ENCODE measurements around the gene NYNRIN.
A peak's percentile ranks its signal among the peaks of the same experiment; 100 is the strongest.
"Not testable (repeated sequence)": the region's sequence is repeated elsewhere in the genome, so short reads cannot be mapped to it uniquely, and the experiment has no call there.

NYNRIN gene

GRCh38 chr14:24398653-24399446, at the start of gene NYNRIN:
Gene NYNRIN (plus strand): TSS chr14:24399003. CDS start chr14:24399247, 244 bp downstream.
- H3K36me3 ChIP-seq: no peaks in the 10 kb centered on the region
- TF ChIP-seq, protein P1, sequence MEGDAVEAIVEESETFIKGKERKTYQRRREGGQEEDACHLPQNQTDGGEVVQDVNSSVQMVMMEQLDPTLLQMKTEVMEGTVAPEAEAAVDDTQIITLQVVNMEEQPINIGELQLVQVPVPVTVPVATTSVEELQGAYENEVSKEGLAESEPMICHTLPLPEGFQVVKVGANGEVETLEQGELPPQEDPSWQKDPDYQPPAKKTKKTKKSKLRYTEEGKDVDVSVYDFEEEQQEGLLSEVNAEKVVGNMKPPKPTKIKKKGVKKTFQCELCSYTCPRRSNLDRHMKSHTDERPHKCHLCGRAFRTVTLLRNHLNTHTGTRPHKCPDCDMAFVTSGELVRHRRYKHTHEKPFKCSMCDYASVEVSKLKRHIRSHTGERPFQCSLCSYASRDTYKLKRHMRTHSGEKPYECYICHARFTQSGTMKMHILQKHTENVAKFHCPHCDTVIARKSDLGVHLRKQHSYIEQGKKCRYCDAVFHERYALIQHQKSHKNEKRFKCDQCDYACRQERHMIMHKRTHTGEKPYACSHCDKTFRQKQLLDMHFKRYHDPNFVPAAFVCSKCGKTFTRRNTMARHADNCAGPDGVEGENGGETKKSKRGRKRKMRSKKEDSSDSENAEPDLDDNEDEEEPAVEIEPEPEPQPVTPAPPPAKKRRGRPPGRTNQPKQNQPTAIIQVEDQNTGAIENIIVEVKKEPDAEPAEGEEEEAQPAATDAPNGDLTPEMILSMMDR (IDR thresholded peaks at IDR 0.05; ENCODE audit: low read depth, low read length): no peak
- no peaks in the 10 kb centered on the region for H3K9me3 ChIP-seq (ENCODE audit: severe bottlenecking)
- peak; percentile 68 for DNase-seq
- H3K27ac ChIP-seq: peak within 1 kb of the TSS; percentile 71
- peak within 1 kb of the TSS; percentile 85 for H3K4me3 ChIP-seq (ENCODE audit: low read depth, low read length)
- H3K27me3 ChIP-seq (ENCODE audit: insufficient read depth, low read depth, severe bottlenecking): no peaks in the 10 kb centered on the region

DNA sequence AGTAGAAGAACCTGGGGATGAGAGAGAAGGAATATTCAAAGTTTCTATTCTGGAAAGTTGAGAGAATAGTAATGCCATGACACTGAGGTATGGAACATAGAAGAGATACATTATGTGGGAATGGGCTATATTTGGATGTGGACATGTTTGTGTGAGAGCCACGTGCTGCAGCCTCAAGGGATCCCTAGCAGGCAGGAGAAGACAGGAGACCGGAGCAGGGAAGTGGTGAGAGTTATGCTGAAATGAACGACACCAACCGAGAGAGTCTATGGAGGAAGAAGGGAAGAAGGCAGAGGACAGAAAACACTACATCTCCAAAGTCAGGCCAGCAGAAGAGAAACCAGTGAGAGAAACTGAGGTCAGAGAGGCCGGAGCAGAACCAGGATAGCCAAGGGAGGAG, 49.1 kb upstream of the NYNRIN start:
- Histone ChIP-seq H3K9me3 (ENCODE audit: severe bottlenecking) (no peaks in the 10 kb centered on the region), H3K4me3 (ENCODE audit: low read depth, low read length) (no peak overlapping the region), H3K27me3 (ENCODE audit: insufficient read depth, low read depth, severe bottlenecking) (no peaks in the 10 kb centered on the region)

DNA sequence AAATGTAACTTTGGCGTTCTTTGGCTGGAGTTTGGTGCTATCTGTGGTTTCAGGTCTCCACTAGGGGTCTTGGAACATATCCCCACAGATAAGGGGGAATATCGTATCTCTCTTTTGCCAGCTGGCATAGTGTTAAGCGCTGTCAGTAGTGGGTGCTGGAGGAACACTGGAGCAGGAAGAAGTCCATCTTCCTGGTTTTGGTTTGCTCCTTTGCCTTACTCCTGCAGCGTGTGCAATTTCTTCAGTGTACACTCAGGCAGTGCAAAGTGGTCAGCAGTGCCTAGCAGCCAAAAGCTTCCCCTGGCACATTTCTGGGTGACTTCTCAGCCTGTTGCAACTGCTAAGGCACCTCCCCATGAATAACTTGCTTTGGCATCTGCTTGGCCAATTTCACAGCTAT, 47.3 kb upstream of the NYNRIN start:
- no peaks in the 10 kb centered on the region for H3K36me3 ChIP-seq
- no peaks in the 10 kb centered on the region for H3K9me3 ChIP-seq (ENCODE audit: severe bottlenecking)
- no peak overlapping the region for H3K27ac ChIP-seq
- TF ChIP-seq, protein P1 (IDR thresholded peaks at IDR 0.05; ENCODE audit: low read depth, low read length): 0 out of 2 replicates have a peak, but pooled peaks have one; percentile 2
- DNase-seq: no peak
- H3K27me3 ChIP-seq (ENCODE audit: insufficient read depth, low read depth, severe bottlenecking): no peaks in the 10 kb centered on the region
- H3K4me3 ChIP-seq (ENCODE audit: low read depth, low read length): no peak overlapping the region

More for the DNA sequence above, 49.1 kb upstream of the NYNRIN start:
- no peak for DNase-seq
- Histone ChIP-seq H3K36me3 (no peaks in the 10 kb centered on the region), H3K27ac (no peak overlapping the region)
- TF ChIP-seq, protein P1 (IDR thresholded peaks at IDR 0.05; ENCODE audit: low read depth, low read length): no peak

GRCh38 chr14:24353559-24354481, 45.0 kb upstream of the NYNRIN start:
- Histone ChIP-seq H3K27ac (no peak overlapping the region), H3K4me3 (ENCODE audit: low read depth, low read length) (no peak overlapping the region), H3K9me3 (ENCODE audit: severe bottlenecking) (no peaks in the 10 kb centered on the region), H3K36me3 (no peaks in the 10 kb centered on the region), H3K27me3 (ENCODE audit: insufficient read depth, low read depth, severe bottlenecking) (no peaks in the 10 kb centered on the region)
- TF ChIP-seq, protein P1 (IDR thresholded peaks at IDR 0.05; ENCODE audit: low read depth, low read length): no peak
- no peak for DNase-seq

DNA sequence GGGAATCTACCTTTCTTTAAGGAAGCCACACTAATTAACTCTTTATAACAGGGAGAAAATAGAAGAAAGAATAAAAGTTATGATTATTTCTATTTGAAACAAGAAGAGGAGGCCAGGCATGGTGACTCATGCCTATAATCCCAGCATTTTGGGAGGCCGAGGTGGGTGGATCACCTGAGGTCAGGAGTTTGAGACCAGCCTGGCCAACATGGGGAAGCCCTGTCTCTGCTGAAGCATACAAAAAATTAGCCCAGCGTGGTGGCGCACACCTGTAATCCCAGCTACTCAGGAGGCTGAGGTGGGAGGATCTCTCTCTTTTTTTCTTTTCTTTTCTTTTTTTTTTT, 44.3 kb upstream of the NYNRIN start:
- H3K4me3 ChIP-seq (ENCODE audit: low read depth, low read length); H3K27ac ChIP-seq; H3K9me3 ChIP-seq (ENCODE audit: severe bottlenecking); DNase-seq; H3K27me3 ChIP-seq (ENCODE audit: insufficient read depth, low read depth, severe bottlenecking); H3K36me3 ChIP-seq: not testable (repeated sequence)

DNA sequence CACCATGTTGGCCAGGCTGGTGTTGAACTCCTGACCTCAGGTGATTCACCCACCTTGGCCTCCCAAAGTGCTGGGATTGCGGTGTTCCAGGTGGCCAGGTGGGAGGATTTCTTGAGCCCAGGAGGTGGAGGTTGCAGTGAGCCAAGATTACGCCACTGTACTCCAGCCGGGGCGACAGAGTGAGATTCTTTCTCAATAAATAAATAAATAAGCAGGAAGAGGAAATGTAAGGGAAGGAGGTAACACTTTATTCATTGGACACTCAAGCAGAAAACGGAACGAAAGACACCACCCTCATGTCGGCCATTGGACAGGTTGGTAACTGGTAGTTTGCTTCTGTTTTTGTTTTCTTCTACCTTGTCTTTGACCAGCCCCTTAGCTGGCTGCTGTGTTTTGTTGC, 43.8 kb upstream of the NYNRIN start:
- no peak overlapping the region for H3K4me3 ChIP-seq (ENCODE audit: low read depth, low read length)
- TF ChIP-seq, protein P1 (IDR thresholded peaks at IDR 0.05; ENCODE audit: low read depth, low read length): no peak
- H3K27me3 ChIP-seq (ENCODE audit: insufficient read depth, low read depth, severe bottlenecking): no peaks in the 10 kb centered on the region
- no peaks in the 10 kb centered on the region for H3K36me3 ChIP-seq
- no peaks in the 10 kb centered on the region for H3K9me3 ChIP-seq (ENCODE audit: severe bottlenecking)
- DNase-seq: no peak
- no peak overlapping the region for H3K27ac ChIP-seq
